AG09309 (cell line): ENCODE data around the gene CBFB.

Experiments
- DNase-seq: peaks from one replicate; pipeline ENCODE4 v3.0.0-alpha.2; 2010; ENCODE audit warnings: low read depth
- H3K4me3 ChIP-seq: 2 replicates; pipeline ENCODE4 v1.5.1; 2011; ENCODE audit warnings: mild to moderate bottlenecking, low read depth, low read length, moderate library complexity; ENCODE audit not compliant: control insufficient read depth
- TF ChIP-seq, protein P1 (sequence below): IDR thresholded peaks from 2 replicates; pipeline ENCODE4 v1.5.1; 2011; ENCODE audit warnings: mild to moderate bottlenecking, low read depth, low read length, inconsistent platforms; ENCODE audit not compliant: insufficient read depth, control insufficient read depth; ENCODE audit errors: missing control alignments

CBFB gene

GRCh38 chr16:67148656-67149275, 119.8 kb downstream of the CBFB start:
- no peak overlapping the region for H3K4me3 ChIP-seq
- TF ChIP-seq, protein P1, sequence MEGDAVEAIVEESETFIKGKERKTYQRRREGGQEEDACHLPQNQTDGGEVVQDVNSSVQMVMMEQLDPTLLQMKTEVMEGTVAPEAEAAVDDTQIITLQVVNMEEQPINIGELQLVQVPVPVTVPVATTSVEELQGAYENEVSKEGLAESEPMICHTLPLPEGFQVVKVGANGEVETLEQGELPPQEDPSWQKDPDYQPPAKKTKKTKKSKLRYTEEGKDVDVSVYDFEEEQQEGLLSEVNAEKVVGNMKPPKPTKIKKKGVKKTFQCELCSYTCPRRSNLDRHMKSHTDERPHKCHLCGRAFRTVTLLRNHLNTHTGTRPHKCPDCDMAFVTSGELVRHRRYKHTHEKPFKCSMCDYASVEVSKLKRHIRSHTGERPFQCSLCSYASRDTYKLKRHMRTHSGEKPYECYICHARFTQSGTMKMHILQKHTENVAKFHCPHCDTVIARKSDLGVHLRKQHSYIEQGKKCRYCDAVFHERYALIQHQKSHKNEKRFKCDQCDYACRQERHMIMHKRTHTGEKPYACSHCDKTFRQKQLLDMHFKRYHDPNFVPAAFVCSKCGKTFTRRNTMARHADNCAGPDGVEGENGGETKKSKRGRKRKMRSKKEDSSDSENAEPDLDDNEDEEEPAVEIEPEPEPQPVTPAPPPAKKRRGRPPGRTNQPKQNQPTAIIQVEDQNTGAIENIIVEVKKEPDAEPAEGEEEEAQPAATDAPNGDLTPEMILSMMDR, result no peak
- no peak for DNase-seq

GRCh38 chr16:67149276-67150046, 120.5 kb downstream of the CBFB start:
- TF ChIP-seq, protein P1, result no peak
- no peak overlapping the region for H3K4me3 ChIP-seq
- DNase-seq, result no peak

- TF ChIP-seq, protein P1, result no peak
- DNase-seq, result no peak
These were observed 121.3 kb downstream of the CBFB start for GRCh38 chr16:67150047-67150832.

More at GRCh38 chr16:67150047-67150832, 121.3 kb downstream of the CBFB start:
- H3K4me3 ChIP-seq, result peak overlapping the region; percentile 64
